ENCODE data around the gene MMP26. TPM values are rescaled to one million over a fixed set of nuclear protein-coding genes. Genes with fewer than 3 reads are reported as not detected.
"Not testable (repeated sequence)": the region's sequence is repeated elsewhere in the genome, so short reads cannot be mapped to it uniquely, and the experiment has no call there.

MMP26 gene
- total and polyA plus RNA-seq, 2 donors (not counting 1 experiment from before 2014, with no cell fraction given) = not detected

- Histone ChIP-seq H3K27me3 (ENCODE audit: control insufficient read depth, insufficient read depth, low read length) (no peaks in the 10 kb centered on the region), H3K79me2 (ENCODE audit: control insufficient read depth, insufficient read depth, low read length) (no peaks in the 10 kb centered on the region), H3K27ac (ENCODE audit: insufficient read depth, low read length) (no peak overlapping the region), H3K4me1 (ENCODE audit: control insufficient read depth, extremely low read depth, insufficient read depth, low read length) (no peaks in the 10 kb centered on the region), H3K9ac (ENCODE audit: insufficient read depth, low read length) (no peak overlapping the region), H3K36me3 (ENCODE audit: control insufficient read depth, insufficient read depth, low read length) (no peaks in the 10 kb centered on the region), H3K4me2 (ENCODE audit: extremely low read depth, insufficient read depth, low read length) (no peak overlapping the region), H3K9me3 (ENCODE audit: control insufficient read depth, insufficient read depth, low read depth, low read length) (no peaks in the 10 kb centered on the region), H3K4me3 (replicated peaks in 1 of 4; ENCODE audit: control extremely low read depth in 1 of 4, insufficient read depth in 1 of 4, low read depth in 3 of 4, low read length in 4 of 4) (no peak overlapping the region), H2AFZ (ENCODE audit: low read length) (no peak overlapping the region), H4K20me1 (ENCODE audit: control insufficient read depth, extremely low read depth, insufficient read depth, low read length) (no peaks in the 10 kb centered on the region)
- TF ChIP-seq EZH2 (IDR thresholded peaks at IDR 0.05; ENCODE audit: low read length, missing control alignments) = no peak
- TF ChIP-seq CTCF (conservative IDR thresholded peaks at IDR 0.05 in 1 of 2, IDR thresholded peaks at IDR 0.05 in 1 of 2; ENCODE audit: low read depth in 1 of 2, low read length in 2 of 2) = no peak
- DNase-seq (ENCODE audit: low read depth in 2 of 2) = no peak
These were observed 8.7 kb downstream of the MMP26 start for GRCh38 chr11:4713241-4713640.

- Histone ChIP-seq H3K27me3 (ENCODE audit: control insufficient read depth, insufficient read depth, low read length) (no peaks in the 10 kb centered on the region), H2AFZ (ENCODE audit: low read length) (no peak overlapping the region), H4K20me1 (ENCODE audit: control insufficient read depth, extremely low read depth, insufficient read depth, low read length) (no peaks in the 10 kb centered on the region), H3K79me2 (ENCODE audit: control insufficient read depth, insufficient read depth, low read length) (no peaks in the 10 kb centered on the region), H3K36me3 (ENCODE audit: control insufficient read depth, insufficient read depth, low read length) (no peaks in the 10 kb centered on the region), H3K4me1 (ENCODE audit: control insufficient read depth, extremely low read depth, insufficient read depth, low read length) (no peaks in the 10 kb centered on the region), H3K4me2 (ENCODE audit: extremely low read depth, insufficient read depth, low read length) (no peak overlapping the region), H3K9ac (ENCODE audit: insufficient read depth, low read length) (no peak overlapping the region), H3K9me3 (ENCODE audit: control insufficient read depth, insufficient read depth, low read depth, low read length) (no peaks in the 10 kb centered on the region), H3K4me3 (replicated peaks in 1 of 4; ENCODE audit: control extremely low read depth in 1 of 4, insufficient read depth in 1 of 4, low read depth in 3 of 4, low read length in 4 of 4) (no peak overlapping the region), H3K27ac (ENCODE audit: insufficient read depth, low read length) (no peak overlapping the region)
- TF ChIP-seq CTCF (conservative IDR thresholded peaks at IDR 0.05 in 1 of 2, IDR thresholded peaks at IDR 0.05 in 1 of 2; ENCODE audit: low read depth in 1 of 2, low read length in 2 of 2) = no peak
- no peak for TF ChIP-seq EZH2 (IDR thresholded peaks at IDR 0.05; ENCODE audit: low read length, missing control alignments)
- DNase-seq (ENCODE audit: low read depth in 2 of 2) = no peak
These were observed 9.7 kb downstream of the MMP26 start for GRCh38 chr11:4714300-4714699.

DNA sequence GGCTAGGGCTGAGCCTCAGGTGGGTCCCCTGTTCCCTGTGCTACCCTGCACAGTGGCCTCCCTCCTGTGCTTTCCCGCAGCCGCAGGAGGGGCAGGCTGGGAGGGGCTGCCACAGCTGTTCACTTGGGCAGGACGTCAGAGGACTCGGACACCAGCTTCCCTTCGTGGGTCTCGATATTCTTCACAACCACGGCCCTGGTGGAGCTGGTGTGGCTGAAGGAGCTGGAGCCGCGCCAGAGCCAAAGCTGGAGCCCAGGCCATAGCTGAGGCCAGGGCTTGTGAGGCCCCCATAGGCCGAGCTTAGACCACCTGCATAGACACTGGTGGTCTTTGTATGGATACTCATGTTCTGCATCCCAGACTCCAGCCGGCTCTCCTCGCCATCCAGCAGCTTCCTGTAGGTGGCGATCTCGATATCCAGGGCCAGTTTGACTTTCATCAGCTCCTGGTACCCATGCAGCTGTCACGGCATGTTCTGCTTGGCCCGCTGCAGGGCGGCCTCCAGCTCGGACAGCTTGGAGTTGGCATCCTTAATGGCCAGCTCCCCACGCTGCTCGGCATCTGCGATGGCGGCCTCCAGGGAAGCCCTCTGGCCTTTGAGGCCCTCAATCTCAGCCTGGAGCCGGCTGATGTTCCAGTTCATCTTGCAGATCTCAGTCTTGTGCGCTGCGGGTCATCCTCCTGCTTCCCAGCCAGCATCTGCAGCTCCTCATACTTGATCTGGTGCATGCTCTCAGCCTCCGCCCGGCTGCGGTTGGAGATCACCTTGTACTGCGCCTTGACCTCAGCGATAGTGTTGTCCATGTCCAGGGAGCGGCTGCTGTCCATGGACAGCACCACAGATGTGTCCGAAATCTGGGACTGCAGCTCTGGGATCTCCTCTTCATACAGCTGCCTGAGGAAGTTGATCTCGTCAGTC, 18.3 kb downstream of the MMP26 start:
- H2AFZ ChIP-seq (ENCODE audit: low read length); DNase-seq (ENCODE audit: low read depth in 2 of 2); H3K9ac ChIP-seq (ENCODE audit: insufficient read depth, low read length); H3K4me2 ChIP-seq (ENCODE audit: extremely low read depth, insufficient read depth, low read length); H3K36me3 ChIP-seq (ENCODE audit: control insufficient read depth, insufficient read depth, low read length); H3K79me2 ChIP-seq (ENCODE audit: control insufficient read depth, insufficient read depth, low read length); H3K9me3 ChIP-seq (ENCODE audit: control insufficient read depth, insufficient read depth, low read depth, low read length); H3K4me3 ChIP-seq (replicated peaks in 1 of 4; ENCODE audit: control extremely low read depth in 1 of 4, insufficient read depth in 1 of 4, low read depth in 3 of 4, low read length in 4 of 4); H3K4me1 ChIP-seq (ENCODE audit: control insufficient read depth, extremely low read depth, insufficient read depth, low read length); H3K27me3 ChIP-seq (ENCODE audit: control insufficient read depth, insufficient read depth, low read length); H4K20me1 ChIP-seq (ENCODE audit: control insufficient read depth, extremely low read depth, insufficient read depth, low read length); H3K27ac ChIP-seq (ENCODE audit: insufficient read depth, low read length): not testable (repeated sequence)

Measured in fibroblast of lung (primary cell).